Activated CD8-positive, alpha-beta memory T cell treated with anti-CD3 and anti-CD28 coated beads for 36 hours (primary cell): ENCODE results near the gene APLP1. TPM values are rescaled to one million over a fixed set of nuclear protein-coding genes. Genes with fewer than 3 reads are reported as not detected.

Source experiments
- CTCF ChIA-PET: fragments of 350-600 bp; sonication (Branson Sonifier 250); formaldehyde crosslinking; loops from one replicate; lab custom pipeline; 2021; ENCODE audit warnings: antibody characterized with exemption; lab: Charles Lee
- POLR2A ChIA-PET: fragments of 350-600 bp; sonication (Branson Sonifier 250); formaldehyde crosslinking; loops from one replicate; lab custom pipeline; 2021; ENCODE audit warnings: antibody characterized with exemption; lab: Charles Lee
- total RNA-seq, 2 experiments: library from RNA; stranded (reverse); gene quantifications; one replicate each; pipeline ENCODE4 v1.2.3, GENCODE V29; 2021

Gene APLP1
- total RNA-seq, 2 experiments from 2014 or later: 0.61 to 1.7 TPM

DNA sequence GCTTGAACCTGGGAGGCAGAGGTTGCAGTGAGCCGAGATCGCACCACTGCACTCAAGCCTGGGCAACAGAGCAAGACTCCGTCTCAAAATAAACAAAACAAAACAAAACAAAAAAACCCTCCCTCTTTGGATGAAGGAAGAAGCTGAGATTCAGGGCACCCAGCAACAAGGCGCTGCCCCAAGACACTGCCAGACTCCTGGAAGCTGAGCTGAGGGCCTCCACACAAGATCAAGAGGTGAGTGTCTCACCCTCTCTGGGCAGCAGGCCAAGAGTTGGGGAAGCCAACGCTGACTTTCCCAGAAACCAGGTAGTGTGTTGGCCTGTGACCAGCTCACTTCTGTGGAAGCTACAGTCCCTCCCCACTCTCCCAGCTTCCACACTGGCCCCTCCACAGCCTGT lies 43.4 kb downstream of the APLP1 start:
- ChIA-PET CTCF (interaction anchor here (1.3 kb wide), 1 partner anchor 9 kb away, joined by 5 read pairs; no protein-coding TSS in a partner anchor), POLR2A (interaction anchor here (0.6 kb wide), 1 partner anchor 222 kb away, joined by 5 read pairs; no protein-coding TSS in a partner anchor)

GRCh38 chr19:35913589-35913988 lies 45.2 kb downstream of the APLP1 start:
- ChIA-PET POLR2A (no interaction called here), CTCF (interaction anchor here (1.3 kb wide), 1 partner anchor 10 kb away, joined by 4 read pairs; no protein-coding TSS in a partner anchor)

- POLR2A ChIA-PET: no interaction called here
Measured at GRCh38 chr19:35915443-35915842, 47.1 kb downstream of the APLP1 start.

GRCh38 chr19:35919306-35919705 lies 50.9 kb downstream of the APLP1 start:
- ChIA-PET CTCF (interaction anchor here (0.7 kb wide), 1 partner anchor 36 kb away, joined by 4 read pairs; no protein-coding TSS in a partner anchor), POLR2A (no interaction called here)

More at GRCh38 chr19:35915443-35915842, 47.1 kb downstream of the APLP1 start:
- CTCF ChIA-PET: interaction anchor here (0.7 to 1.6 kb wide), 3 partner anchors 16 to 85 kb away, joined by 3 to 4 read pairs (median 3); no protein-coding TSS in a partner anchor

GRCh38 chr19:35921012-35921411 lies 52.6 kb downstream of the APLP1 start:
- CTCF ChIA-PET: interaction anchor here (0.7 kb wide), 1 partner anchor 8 kb away, joined by 3 read pairs; no protein-coding TSS in a partner anchor

GRCh38 chr19:35925501-35925900 lies 57.1 kb downstream of the APLP1 start:
- ChIA-PET CTCF (no interaction called here), POLR2A (no interaction called here)

More at GRCh38 chr19:35921012-35921411, 52.6 kb downstream of the APLP1 start:
- POLR2A ChIA-PET: no interaction called here

GRCh38 chr19:35928507-35928906 lies 60.1 kb downstream of the APLP1 start:
- ChIA-PET CTCF (interaction anchor here (0.7 kb wide), 1 partner anchor 45 kb away, joined by 3 read pairs; no protein-coding TSS in a partner anchor), POLR2A (no interaction called here)

Other genes starting within 250 kb of the APLP1 start
- 100 to 1,000 TPM; 102 to 104 TPM for gene RBM42, start 239.5 kb upstream of the APLP1 start, total RNA-seq
- 1 to 10 TPM; 2.0 to 2.1 TPM for gene ETV2, start 226.8 kb upstream of the APLP1 start, total RNA-seq
- gene COX6B1, start 220.3 kb upstream of the APLP1 start, total RNA-seq: 100 to 1,000 TPM; 426 to 431 TPM
- under 1 TPM; 0.23 to 0.38 TPM for gene UPK1A, start 202.1 kb upstream of the APLP1 start, total RNA-seq
- 100 to 1,000 TPM; 278 to 282 TPM for gene ZBTB32, start 164.0 kb upstream of the APLP1 start, total RNA-seq
- gene KMT2B, start 150.6 kb upstream of the APLP1 start, total RNA-seq: 10 to 100 TPM; 52.0 to 53.1 TPM
- gene IGFLR1, start 126.1 kb upstream of the APLP1 start, total RNA-seq: 10 to 100 TPM; 82.6 to 85.6 TPM
- 10 to 100 TPM; 24.9 to 26.6 TPM for gene U2AF1L4, start 123.2 kb upstream of the APLP1 start, total RNA-seq
- 10 to 100 TPM; 50.8 to 53.4 TPM for gene PSENEN, start 122.9 kb upstream of the APLP1 start, total RNA-seq
- gene LIN37, start 120.0 kb upstream of the APLP1 start, total RNA-seq: 10 to 100 TPM in 1 of 2 experiments, 1 to 10 TPM in 1; 7.3 to 10.5 TPM
- gene HSPB6, start 111.5 kb upstream of the APLP1 start, total RNA-seq: under 1 TPM in 1 of 2 experiments, not detected in 1; 0.21 TPM
- gene PROSER3, start 110.4 kb upstream of the APLP1 start, total RNA-seq: 10 to 100 TPM; 33.7 to 37.0 TPM
- gene ARHGAP33, start 93.0 kb upstream of the APLP1 start, total RNA-seq: 10 to 100 TPM; 12.0 to 16.5 TPM
- gene PRODH2, start 55.7 kb upstream of the APLP1 start, total RNA-seq: not detected
- not detected for gene NPHS1, start 16.1 kb upstream of the APLP1 start, total RNA-seq
- gene KIRREL2, start 11.7 kb upstream of the APLP1 start, total RNA-seq: 1 to 10 TPM; 1.0 TPM
- 10 to 100 TPM; 80.2 to 85.9 TPM for gene NFKBID, start 32.0 kb downstream of the APLP1 start, total RNA-seq
- gene HCST, start 34.0 kb downstream of the APLP1 start, total RNA-seq: 10 to 100 TPM; 63.0 to 66.2 TPM
- gene TYROBP, start 39.7 kb downstream of the APLP1 start, total RNA-seq: not detected
- gene LRFN3, start 67.8 kb downstream of the APLP1 start, total RNA-seq: 10 to 100 TPM; 11.8 TPM
- gene SDHAF1, start 126.6 kb downstream of the APLP1 start, total RNA-seq: 10 to 100 TPM; 22.6 to 26.0 TPM
- gene SYNE4, start 140.2 kb downstream of the APLP1 start, total RNA-seq: 1 to 10 TPM; 1.2 to 1.4 TPM
- 10 to 100 TPM; 35.2 to 36.7 TPM for gene ALKBH6, start 145.6 kb downstream of the APLP1 start, total RNA-seq
- under 1 TPM; 0.06 to 0.21 TPM for gene CLIP3, start 164.3 kb downstream of the APLP1 start, total RNA-seq
- gene THAP8, start 185.7 kb downstream of the APLP1 start, total RNA-seq: 1 to 10 TPM; 2.0 TPM
- 10 to 100 TPM; 18.6 to 19.2 TPM for gene WDR62, start 186.3 kb downstream of the APLP1 start, total RNA-seq
- not detected for gene OVOL3, start 242.6 kb downstream of the APLP1 start, total RNA-seq
- 100 to 1,000 TPM; 109 to 130 TPM for gene POLR2I, start 246.3 kb downstream of the APLP1 start, total RNA-seq
- gene TBCB, start 246.9 kb downstream of the APLP1 start, total RNA-seq: 100 to 1,000 TPM; 114 to 121 TPM